Gastroesophageal sphincter (tissue), 3 donors: Measurements from ENCODE around the gene ZCCHC24.

Source experiments
- EP300 ChIP-seq: sonication (generic); formaldehyde crosslinking; IDR thresholded peaks from one replicate; pipeline ENCODE4 v1.6.1; 2017; ENCODE audit warnings: antibody characterized with exemption, mild to moderate bottlenecking
- POLR2A ChIP-seq, 2 donors: fragments of 450-650 bp; IDR thresholded peaks; one replicate each; pipeline ENCODE4 v1.6.1; 2017; ENCODE audit warnings: antibody characterized with exemption in 2 of 2, mild to moderate bottlenecking in 2 of 2, moderate library complexity in 1 of 2
- POLR2AphosphoS5 ChIP-seq: sonication (generic); formaldehyde crosslinking; IDR thresholded peaks from one replicate; pipeline ENCODE4 v1.6.1; 2017; ENCODE audit warnings: antibody characterized with exemption
- TF ChIP-seq, protein P1 (sequence below), 4 experiments: fragments of 200-600 bp in 2 of 4; fragments of 450-650 bp in 2 of 4; sonication (generic) in 1 of 4; IDR thresholded peaks; one replicate each; pipeline ENCODE4 v1.5.1; 2017 to 2019; ENCODE audit warnings: antibody characterized with exemption in 4 of 4, mild to moderate bottlenecking in 2 of 4, moderate library complexity in 2 of 4

- TF ChIP-seq POLR2A (IDR thresholded peaks at IDR 0.05) (no peak), POLR2AphosphoS5 (no peak), EP300 (no peak)
- TF ChIP-seq, protein P1, sequence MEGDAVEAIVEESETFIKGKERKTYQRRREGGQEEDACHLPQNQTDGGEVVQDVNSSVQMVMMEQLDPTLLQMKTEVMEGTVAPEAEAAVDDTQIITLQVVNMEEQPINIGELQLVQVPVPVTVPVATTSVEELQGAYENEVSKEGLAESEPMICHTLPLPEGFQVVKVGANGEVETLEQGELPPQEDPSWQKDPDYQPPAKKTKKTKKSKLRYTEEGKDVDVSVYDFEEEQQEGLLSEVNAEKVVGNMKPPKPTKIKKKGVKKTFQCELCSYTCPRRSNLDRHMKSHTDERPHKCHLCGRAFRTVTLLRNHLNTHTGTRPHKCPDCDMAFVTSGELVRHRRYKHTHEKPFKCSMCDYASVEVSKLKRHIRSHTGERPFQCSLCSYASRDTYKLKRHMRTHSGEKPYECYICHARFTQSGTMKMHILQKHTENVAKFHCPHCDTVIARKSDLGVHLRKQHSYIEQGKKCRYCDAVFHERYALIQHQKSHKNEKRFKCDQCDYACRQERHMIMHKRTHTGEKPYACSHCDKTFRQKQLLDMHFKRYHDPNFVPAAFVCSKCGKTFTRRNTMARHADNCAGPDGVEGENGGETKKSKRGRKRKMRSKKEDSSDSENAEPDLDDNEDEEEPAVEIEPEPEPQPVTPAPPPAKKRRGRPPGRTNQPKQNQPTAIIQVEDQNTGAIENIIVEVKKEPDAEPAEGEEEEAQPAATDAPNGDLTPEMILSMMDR (IDR thresholded peaks at IDR 0.05), result no peak
Observed at GRCh38 chr10:79418274-79418673, 27.1 kb downstream of the ZCCHC24 start.
